GM12874 (cell line): ENCODE measurements around the gene GSN.

ENCODE experiments used
- CTCF ChIP-seq: IDR thresholded peaks from 2 replicates; pipeline ENCODE4 v1.5.1; 2011; ENCODE audit warnings: low read depth, mild to moderate bottlenecking, control low read depth, low read length, moderate library complexity; ENCODE audit not compliant: insufficient read depth

Gene GSN

GRCh38 chr9:121365564-121365963 is 97.6 kb downstream of the GSN start:
- no peak for TF ChIP-seq CTCF

- no peak for TF ChIP-seq CTCF
Measured at GRCh38 chr9:121366611-121367192, 98.7 kb downstream of the GSN start.

GRCh38 chr9:121367306-121368137 is 99.6 kb downstream of the GSN start:
- TF ChIP-seq CTCF, result no peak

- no peak for TF ChIP-seq CTCF
Measured at GRCh38 chr9:121368138-121368522, 100.2 kb downstream of the GSN start.

GRCh38 chr9:121368745-121369144 is 100.8 kb downstream of the GSN start:
- TF ChIP-seq CTCF, result no peak

- TF ChIP-seq CTCF, result no peak
Measured at GRCh38 chr9:121369595-121370265, 101.8 kb downstream of the GSN start, which contains the start of gene STOM. TSS of gene STOM (minus strand) at chr9:121370250. CDS start at chr9:121370187, 63 bp downstream.

GRCh38 chr9:121371495-121372061 is 103.6 kb downstream of the GSN start:
- TF ChIP-seq CTCF, result no peak
